ENCODE measurements around the gene PRM2. TPM values are rescaled to one million over a fixed set of nuclear protein-coding genes. Genes with fewer than 3 reads are reported as not detected.

The PRM2 gene, protein sequence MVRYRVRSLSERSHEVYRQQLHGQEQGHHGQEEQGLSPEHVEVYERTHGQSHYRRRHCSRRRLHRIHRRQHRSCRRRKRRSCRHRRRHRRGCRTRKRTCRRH
- not detected in 5 replicates for total RNA-seq (2022; extraction: Qiagen RNA extraction; ENCODE audit: low read depth)

GRCh38 chr16:11276143-11276895, at the start of gene PRM2:
TSS of gene PRM2 (minus strand) at chr16:11276480. CDS start at chr16:11276370, 110 bp downstream.

GRCh38 chr16:11280616-11281522, 4.6 kb upstream of the PRM2 start, which contains the start of gene PRM1:
TSS of gene PRM1 (minus strand) at chr16:11281330. CDS start at chr16:11281238, 92 bp downstream.

DNA sequence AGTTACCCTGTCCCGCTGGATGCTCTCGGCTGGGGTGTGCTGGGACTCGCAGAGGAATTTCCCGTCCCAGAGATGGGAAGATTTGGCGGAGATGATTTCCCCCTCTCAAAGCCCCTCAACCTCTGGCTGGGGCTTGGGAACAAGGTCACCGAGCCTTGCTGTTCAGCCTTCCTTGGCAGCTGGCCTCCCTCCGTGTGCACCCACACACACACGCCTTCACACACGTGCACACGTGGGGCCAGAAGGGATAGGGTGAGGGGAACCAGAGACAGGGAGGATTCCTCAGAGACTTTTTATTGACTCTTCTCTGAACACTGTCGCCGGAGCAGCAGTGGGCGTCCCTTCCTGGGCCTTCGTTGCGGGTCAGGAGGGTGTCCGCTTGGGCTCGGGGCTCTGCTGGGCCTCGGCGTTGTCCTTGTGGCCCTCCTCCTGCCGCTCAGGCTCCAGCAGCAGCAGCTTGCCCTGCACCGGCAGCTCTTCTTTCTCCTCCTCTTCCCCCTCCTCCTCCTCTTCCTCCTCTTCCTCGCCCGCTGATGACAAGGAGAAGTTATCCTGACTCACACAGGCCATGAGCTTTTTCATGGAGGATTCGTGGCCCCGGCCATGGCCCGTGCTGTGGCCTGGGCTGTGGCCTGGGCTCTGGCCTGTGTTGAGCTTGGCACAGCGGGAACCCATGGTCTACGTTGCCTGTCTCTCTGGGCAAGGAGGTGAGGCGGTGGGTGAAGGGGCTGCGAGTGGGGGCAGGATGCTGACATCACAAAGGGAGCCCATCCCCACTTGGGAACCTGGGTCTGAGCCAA, 3.2 kb downstream of the PRM2 start, which contains the start of gene PRM3:
PRM3 (minus strand) TSS at position 709 of the 800 bp plus-strand sequence; CDS start at position 675, 34 bp downstream.

GRCh38 chr16:11268921-11269375, 7.3 kb downstream of the PRM2 start, which contains the start of gene TNP2:
TSS of gene TNP2 (minus strand) at chr16:11269325. CDS start at chr16:11269262, 63 bp downstream.

GRCh38 chr16:11255737-11256660, 20.3 kb downstream of the PRM2 start, which contains the start of gene SOCS1:
TSS of gene SOCS1 (minus strand) at chr16:11256204. CDS start at chr16:11255478, 726 bp downstream.

Other genes with a start within 250 kb of the PRM2 start
- gene SOCS1, start 20.3 kb downstream of the PRM2 start, total RNA-seq (2022; extraction: Qiagen RNA extraction; ENCODE audit: low read depth) = 0.92 to 1.9 TPM (median 1.4 TPM) in 5 replicates
- gene TNP2, start 7.2 kb downstream of the PRM2 start, total RNA-seq (2022; extraction: Qiagen RNA extraction; ENCODE audit: low read depth) = not detected in 5 replicates
- not detected in 5 replicates for gene PRM3, start 2.9 kb downstream of the PRM2 start, total RNA-seq (2022; extraction: Qiagen RNA extraction; ENCODE audit: low read depth)
- not detected in 5 replicates for gene PRM1, start 4.8 kb upstream of the PRM2 start, total RNA-seq (2022; extraction: Qiagen RNA extraction; ENCODE audit: low read depth)
- 24.4 to 34.0 TPM (median 33.3 TPM) in 5 replicates for gene RMI2, start 69.0 kb upstream of the PRM2 start, total RNA-seq (2022; extraction: Qiagen RNA extraction; ENCODE audit: low read depth)